GM18858 (cell line): ENCODE data around the gene PLEKHM2.

Experiments used
- ATAC-seq: cut with Tn5 transposase; IDR thresholded peaks from one replicate; pipeline ENCODE4 v1.9.1; 2021; ENCODE audit not compliant: unreplicated experiment

Gene PLEKHM2

DNA sequence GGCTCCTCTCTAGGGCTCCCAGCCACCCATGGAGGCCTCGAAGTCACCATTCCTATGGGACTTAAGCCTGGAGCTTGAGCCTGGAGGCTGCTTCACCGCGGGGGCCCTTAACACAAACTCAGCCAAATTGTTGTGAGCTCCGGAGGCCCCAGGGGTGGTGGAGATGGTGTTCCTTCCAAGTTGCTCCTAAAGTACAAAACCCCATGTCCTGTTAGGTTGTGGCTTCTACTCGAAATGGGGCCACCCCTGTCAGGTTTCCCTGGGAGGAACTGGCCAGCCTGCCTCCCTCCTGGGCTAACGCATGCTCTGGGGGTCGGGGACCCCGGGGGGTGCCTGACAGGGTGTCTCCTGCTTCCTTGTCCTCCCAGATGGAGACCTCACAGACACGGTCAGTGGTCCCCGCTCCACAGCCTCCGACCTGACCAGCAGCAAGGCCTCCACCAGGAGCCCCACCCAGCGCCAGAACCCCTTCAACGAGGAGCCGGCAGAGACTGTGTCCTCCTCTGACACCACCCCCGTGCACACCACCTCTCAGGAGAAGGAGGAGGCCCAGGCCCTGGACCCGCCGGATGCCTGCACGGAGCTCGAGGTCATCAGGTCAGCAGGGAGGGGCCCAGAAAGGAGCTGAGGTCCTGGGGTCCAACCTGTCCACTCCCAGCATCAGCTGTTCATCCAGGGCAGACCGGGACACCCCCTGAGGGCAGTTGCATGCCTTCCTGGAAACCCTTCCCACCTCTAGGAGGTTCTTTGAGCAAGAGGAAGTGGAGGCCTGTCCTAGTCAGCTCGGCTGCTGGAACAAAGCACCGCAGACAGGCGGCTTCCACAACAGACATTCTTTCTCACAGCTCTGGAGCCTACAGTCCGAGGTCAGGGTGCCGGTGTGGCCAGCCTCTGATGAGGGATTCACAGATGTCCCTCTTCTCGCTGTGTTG, 41.1 kb downstream of the PLEKHM2 start:
- no peak for ATAC-seq

DNA sequence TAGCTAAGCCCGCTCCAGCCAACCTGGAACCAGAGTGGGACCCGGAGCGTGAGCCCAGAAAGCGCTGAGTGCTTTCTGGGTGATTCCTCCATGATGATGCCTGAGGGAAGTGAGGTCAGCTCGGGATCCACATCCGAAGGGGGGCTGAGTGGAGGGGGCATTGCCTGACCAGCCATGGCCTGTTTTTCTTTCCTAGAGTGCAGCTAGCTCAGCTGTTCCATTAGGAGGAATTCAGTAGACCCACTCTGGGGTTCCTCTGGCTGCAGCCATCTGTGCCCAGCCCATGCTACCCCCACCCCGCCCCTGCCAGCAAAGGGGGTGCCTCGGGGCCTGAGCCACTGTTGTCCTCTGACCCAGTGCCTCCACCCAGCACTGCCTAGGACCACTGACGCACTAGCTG, 42.4 kb downstream of the PLEKHM2 start:
- ATAC-seq, result no peak

DNA sequence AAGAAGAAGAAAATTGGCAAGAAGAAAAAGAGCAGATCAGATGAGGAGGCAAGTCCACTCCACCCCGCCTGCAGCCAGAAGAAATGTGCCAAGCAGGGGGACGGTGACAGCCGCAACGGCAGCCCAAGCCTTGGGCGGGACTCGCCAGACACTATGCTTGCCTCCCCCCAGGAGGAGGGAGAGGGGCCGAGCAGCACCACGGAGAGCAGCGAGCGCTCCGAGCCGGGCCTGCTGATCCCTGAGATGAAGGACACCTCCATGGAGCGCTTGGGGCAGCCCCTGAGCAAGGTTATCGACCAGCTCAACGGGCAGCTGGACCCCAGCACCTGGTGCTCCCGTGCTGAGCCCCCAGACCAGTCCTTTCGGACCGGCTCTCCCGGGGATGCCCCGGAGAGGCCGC, 42.9 kb downstream of the PLEKHM2 start:
- ATAC-seq, result no peak

DNA sequence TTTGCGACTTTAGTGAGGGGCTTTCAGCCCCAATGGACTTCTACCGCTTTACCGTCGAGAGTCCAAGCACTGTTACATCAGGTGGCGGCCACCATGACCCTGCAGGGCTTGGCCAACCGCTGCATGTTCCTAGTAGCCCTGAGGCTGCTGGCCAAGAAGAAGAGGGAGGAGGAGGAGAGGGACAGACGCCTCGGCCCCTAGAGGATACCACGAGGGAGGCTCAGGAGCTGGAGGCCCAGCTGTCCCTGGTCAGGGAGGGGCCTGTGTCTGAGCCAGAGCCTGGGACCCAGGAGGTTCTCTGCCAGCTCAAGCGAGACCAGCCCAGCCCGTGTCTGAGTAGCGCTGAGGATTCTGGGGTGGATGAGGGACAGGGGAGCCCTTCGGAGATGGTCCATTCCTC, 43.3 kb downstream of the PLEKHM2 start:
- no peak for ATAC-seq

DNA sequence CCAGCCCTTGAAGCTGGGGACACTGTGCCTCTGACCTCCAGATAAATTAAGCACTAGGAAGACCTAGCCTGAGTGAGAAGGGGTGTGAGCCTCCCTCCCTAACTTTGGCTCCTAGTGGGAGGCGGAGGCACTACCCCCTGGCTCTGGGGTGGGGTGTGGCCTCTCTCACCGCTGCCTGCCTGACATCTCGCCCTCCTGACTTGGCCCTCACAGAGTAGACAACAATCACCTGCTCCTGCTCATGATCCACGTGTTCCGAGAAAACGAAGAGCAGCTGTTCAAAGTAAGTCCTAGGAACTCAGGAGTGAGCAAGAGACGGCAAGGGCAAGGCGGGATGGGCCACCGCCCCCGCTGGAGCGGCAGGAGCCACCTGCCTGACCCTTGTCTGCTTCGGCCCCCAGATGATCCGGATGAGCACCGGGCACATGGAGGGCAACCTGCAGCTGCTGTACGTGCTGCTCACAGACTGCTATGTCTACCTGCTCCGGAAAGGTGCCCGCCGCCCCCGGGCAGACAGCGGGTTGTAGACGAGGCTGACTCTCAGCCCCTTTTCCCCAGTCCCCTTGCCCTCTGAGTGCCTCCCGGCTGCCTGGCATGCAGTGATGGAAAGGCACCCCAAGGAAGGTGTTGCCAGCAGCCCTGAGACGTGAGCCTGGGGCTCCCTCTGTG, 43.9 kb downstream of the PLEKHM2 start:
- ATAC-seq, result no peak

DNA sequence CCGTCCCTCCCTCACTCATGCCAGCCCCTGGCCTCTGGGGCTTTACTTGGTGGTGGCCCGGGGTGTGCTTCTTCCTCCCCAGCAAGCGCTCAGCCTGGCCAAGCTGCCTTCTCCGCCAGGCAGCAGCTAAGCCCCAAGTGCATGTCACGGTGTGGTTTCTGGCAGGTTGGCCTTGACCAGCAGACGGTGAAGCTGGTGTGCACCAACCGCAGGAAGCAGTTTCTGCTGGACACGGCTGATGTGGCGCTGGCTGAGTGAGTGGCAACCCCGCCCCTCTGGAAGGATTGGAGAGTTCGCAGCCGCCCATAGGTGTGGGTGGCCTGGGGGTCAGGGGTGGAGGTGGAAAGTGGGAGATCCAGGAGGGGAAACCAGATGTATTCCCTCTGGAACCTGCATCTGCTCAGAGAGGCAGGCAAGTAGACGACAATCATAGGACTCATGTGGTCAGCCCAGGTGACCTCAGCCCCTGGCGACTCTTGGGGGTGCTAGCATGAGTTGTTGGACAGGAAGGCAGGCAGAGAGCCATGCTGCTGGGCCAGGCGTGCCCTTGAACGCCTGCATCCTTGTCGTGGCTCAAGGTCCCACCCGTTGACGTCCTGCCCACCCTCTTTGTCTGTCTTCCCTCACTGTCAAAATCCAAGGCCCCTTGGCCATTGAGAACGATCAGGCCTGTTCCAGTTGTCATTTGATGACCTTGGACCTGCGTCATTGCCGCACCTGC, 45.0 kb downstream of the PLEKHM2 start:
- ATAC-seq, result no peak

DNA sequence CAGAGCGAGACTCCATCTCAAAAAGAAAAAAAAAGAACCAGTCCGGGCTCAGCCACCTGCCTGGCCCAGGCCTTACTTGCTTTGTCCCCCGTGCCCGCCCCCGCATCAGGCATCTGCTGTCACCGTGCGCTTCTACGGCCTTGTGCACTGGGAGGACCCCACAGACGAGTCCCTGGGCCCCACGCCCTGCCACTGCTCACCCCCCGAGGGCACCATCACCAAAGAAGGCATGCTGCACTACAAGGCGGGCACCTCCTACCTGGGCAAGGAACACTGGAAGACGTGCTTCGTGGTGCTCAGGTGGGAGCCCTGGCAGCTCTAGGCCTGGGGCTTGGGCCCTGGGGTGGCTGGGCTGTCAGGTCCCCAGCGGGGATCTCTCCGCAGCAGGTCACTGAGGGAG, 46.3 kb downstream of the PLEKHM2 start:
- ATAC-seq, result no peak

DNA sequence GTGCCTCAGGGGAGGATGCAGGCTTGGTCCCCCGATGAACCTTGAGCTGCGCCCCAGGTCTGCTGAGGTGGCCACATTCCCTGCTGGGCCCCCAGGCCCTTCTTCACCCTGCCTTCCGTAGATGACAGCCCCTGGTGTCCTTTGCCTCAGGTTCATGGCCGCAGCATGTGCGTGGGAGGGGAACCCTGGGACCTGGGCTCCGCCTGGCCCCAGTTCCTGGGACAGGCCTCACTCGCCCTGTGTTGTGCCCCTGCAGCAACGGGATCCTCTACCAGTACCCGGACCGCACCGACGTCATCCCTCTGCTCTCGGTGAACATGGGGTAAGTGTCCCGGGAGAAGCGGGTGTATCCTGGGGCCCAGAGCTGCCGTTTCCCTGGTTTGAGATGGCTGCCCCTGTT, 46.8 kb downstream of the PLEKHM2 start:
- ATAC-seq, result no peak

DNA sequence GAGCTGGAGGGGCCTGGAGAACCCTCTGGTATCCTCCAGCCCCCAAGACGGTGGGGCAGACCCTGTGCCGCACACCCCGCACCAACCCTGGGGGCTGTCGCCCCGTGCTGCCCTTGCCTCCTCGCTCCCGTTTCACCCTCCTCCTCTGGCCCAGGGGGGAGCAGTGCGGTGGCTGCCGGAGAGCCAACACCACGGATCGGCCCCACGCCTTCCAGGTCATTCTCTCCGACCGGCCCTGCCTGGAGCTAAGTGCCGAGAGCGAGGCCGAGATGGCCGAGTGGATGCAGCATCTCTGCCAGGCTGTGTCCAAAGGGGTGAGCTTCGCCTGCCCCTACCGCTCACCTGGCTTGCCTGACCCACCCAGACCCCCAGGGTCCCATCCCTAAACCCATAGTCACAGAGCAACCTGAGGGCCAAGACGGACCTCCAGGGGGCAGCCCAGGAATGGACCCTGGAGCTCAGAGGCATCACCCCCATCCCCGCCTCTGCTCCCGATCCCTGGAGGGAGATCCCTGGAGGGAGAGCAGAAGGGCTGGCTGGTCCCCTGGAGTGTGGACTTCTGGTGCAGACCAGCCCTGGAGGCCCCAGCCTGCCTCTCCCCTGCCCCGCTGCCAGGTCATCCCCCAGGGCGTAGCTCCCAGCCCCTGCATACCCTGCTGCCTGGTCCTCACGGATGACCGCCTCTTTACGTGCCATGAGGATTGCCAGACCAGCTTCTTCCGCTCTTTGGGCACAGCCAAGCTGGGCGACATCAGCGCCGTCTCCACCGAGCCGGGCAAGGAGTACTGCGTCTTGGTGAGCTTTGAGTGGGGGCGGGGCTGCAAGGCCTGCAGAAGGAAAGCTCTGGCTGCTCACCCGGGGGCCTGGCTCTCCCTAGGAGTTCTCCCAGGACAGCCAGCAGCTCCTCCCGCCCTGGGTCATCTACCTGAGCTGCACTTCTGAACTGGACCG, 47.9 kb downstream of the PLEKHM2 start:
- ATAC-seq, result no peak

DNA sequence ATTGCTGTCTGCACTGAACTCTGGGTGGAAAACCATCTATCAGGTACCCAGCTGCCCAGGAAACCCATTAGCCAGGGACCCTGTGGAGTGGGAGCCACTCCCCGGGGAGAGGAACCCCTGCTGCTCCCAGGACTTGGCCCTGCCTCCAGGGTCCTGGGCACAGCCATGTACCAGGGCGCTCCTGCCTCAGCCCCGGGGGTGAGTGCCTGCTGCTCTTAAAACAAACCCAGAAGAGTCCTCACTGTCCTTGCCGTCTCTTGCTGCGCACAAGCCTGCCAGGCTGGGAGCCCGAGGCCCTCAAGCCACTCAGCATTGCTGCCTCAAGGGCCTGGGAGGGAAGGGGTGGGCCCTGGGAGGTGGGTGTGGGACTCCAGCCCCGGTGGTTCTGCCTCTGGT, 48.6 kb downstream of the PLEKHM2 start:
- ATAC-seq, result no peak

DNA sequence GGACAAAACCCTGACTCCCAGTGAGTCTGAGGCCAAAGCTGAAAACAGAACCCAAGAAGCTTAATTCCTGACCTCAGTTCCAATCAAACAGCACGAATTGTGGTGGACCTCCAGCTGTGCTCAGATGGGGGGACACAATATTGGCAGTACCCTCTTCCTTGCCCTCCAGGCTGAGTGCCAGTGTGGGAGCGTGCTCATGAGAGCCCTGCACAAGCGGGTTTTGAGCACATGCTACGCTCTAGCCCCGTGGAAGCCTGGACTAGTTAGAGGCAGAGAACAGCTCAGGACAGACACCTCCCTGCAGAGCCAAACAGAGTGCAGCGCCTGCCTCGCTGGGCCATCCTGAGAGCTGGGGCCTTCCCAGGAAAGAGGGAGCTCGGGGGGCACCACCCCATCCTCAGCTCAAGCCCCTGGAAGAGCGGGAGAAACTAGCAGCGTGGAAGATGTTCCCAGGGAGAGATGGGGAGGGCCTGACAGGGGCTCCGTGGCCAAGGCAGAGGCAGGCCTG, 49.2 kb downstream of the PLEKHM2 start:
- ATAC-seq, result no peak

DNA sequence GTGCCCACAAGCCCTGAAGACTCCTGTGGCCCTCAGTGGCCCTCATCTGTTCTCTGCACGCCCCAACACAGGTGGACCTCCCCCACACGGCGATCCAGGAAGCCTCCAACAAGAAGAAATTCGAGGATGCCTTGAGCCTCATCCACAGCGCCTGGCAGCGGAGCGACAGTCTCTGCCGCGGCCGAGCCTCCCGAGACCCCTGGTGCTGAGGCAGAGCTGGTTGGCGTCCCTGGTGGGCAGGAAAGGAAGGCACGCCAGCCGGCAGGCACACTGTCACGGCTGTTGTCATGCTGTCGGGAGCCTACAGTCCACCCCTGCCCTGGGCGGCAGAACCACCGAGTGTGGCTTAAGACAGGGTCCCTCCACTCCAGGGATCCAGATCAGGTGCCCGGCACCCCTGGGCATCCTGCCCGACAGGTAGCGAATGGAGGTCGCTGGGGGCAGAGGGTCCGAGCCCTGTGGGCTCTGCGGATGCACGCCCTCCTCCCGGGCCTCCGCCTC, 49.7 kb downstream of the PLEKHM2 start:
- ATAC-seq, result no peak

DNA sequence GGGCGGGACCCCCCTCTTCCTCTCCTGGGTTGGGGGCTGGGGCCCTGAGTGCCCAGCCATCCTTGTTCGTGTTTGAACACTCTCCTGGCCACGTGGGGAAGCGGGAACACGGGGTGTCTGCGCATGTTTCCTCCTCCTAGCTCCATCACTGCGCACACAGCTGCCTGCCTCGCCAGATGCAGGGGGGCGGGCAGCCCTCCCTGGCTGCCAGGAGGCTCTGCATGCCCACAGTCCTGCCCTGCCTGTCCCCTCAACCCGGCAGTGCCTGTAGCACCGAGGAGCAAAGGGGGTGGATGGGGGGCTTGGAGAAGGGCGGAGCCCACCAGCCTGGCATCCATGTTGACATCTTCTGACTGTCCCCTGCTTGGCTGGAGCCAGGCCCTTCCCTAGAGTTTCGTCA, 50.2 kb downstream of the PLEKHM2 start:
- no peak for ATAC-seq

DNA sequence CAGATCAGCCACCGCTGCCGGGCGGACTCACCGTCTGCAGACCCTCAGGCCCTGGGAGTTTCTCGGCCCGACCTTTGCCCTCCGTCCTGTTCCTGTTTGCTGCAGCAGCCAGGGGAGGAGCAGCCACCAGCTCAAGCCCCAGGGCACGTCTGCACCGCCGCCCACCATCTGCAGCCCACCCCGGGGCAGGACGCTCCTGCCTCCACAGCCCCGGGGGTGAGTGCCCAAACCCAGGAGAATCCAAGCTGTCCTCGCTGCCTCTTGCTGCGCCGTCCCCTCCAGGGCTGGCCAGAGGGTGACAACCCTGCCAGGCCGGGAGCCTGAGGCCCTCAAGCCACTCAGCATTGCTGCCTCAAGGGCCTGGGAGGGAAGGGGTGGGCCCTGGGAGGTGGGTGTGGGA, 50.8 kb downstream of the PLEKHM2 start:
- no peak for ATAC-seq

DNA sequence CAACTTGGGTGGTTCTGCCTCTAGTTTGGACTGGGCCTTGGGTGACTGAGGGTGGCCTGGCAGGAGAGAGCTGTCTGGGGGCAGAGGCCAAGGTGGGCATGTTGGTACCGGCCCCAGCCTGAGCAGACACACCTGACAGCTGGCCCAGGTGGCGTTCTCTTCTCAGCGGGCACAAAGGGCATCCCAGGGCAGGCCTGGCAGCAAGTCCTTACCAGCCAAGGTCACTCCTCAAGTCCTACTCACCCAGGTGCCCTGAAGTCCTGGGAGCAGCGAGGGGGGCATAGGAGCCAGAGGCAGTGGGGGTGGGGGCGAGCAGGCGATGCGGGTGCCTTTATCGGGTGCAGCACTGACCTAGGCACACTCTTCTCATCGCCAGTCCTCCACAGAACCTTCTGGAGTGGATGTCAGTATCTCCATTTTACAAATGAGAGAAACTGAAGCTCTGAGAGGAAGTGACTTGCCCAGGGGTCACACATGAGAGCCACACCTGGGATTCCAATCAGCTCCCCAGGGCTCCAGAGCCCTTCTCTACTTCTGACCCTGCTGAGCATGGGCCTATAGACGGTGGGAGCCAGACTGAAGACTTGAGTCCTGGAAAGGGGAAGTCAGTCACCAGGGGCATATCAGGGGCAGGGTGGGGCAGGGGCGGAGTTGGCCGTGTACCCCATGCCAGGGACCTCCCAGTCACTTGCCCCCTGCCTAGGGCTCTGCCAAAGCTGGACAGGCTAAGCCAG, 51.4 kb downstream of the PLEKHM2 start:
- no peak for ATAC-seq

DNA sequence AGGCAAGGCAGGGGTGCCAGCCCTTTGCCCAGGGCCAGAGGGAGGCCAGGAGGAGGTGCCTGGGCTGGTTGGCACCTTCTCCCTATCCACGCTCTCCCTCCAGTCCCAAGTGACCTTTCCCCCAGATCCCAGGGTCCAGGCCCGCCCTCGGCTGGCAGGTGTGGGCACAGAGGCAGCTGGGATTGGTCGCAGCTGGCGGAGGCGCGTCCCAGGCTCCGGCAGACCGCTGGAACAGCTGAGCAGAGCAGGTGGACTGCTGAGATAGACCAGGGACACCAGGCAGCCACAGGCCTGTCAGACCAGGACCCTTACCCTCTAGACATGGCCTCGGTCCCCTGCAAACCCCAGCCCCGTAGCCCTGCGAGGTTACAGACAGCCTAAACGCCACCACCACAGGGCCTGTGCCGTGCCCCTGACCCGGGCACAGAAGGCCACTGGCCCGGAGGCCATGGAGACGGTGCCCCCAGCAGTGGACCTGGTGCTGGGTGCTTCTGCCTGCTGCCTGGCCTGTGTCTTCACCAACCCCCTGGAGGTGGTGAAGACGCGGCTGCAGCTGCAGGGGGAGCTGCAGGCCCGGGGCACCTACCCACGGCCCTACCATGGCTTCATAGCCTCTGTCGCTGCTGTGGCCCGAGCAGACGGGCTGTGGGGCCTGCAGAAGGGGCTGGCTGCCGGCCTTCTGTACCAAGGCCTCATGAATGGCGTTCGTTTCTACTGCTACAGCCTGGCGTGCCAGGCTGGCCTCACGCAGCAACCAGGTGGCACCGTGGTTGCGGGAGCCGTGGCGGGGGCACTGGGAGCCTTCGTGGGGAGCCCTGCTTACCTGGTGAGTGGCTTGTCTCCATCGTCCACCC, 52.1 kb downstream of the PLEKHM2 start, which contains the start of gene SLC25A34:
Gene SLC25A34 (plus strand): TSS at position 221 of the 854 bp plus-strand sequence. CDS start 228 bp downstream, at position 449.
- ATAC-seq, result no peak

DNA sequence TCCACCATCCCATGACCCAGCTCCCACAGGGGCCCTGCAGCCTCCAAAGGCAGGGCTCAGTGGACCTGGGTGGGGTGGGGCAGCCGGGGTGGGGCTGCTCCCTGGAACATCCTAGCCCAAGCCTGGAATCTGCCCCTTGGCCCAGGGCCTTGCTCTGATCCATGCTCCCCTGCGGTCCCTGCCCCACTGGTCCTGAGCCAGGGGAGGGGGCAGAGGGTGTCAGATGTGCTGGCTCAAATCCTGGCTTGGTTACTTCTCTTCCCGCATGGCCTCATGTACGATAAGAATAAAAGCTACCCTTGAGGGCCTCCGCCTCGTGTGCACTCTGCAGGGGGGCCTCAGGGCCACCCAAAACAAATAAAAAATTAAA, 52.8 kb downstream of the PLEKHM2 start:
- ATAC-seq, result no peak
